Retinal pigment epithelial cell (primary cell): ENCODE results near the gene BCL11B.

Experiments used
- DNase-seq: peaks from one replicate; pipeline ENCODE4 v3.0.0-alpha.2; 2010; ENCODE audit warnings: low read depth
- H3K4me3 ChIP-seq: 2 replicates; pipeline ENCODE4 v1.5.1; 2011; ENCODE audit warnings: mild to moderate bottlenecking, low read length, control low read depth, moderate library complexity
- CTCF ChIP-seq: conservative IDR thresholded peaks from 2 replicates; pipeline ENCODE4 v1.5.1; 2011; ENCODE audit warnings: low read depth, low read length, control low read depth, inconsistent platforms

The BCL11B gene

DNA sequence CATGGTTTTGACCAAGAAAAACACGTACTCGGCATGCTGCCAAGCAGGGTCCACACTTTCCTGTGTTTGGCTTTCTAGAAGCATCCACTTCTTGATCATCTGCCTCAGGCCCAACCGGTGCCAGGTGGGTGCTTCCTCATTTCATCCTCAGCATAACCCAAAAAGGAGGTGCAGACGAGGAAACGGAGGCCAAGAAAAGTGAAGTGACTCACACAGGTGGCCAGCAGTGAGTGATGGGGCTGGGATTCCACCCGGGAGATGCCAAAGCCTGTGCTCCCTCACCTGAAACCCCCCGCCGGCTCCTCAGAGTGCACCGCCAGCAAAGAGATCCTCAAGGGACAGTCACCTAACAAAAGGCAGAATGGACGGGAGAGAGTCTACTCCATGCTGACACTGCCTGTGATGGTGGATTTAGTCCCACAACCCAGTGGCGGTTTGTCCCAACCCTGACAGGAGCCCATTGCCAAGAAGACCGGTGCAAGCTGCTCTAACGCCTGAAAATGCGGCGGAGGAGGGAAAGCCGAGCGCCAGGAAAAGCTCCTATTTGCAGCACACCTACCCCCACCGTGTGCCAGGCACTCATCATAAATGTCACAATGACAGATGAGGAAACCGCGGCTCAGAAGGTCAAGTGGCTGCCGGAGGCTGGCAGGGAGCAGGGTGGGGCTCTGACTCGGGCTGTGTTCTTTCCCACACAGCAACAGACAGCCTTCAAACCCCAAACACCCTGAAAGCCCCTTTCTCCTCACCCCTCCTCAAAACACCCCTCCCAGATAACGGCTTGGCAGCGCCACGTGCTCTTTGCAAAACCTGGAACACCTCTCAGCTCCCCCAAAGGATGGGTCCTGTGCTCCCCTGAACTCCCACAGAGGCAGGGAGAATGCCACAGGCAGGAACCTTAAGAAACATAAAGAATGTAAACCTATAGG is 18.8 kb downstream of the BCL11B start:
- no peak for TF ChIP-seq CTCF
- no peak for DNase-seq
- no peak overlapping the region for H3K4me3 ChIP-seq

- H3K4me3 ChIP-seq: no peak overlapping the region
Observed at GRCh38 chr14:99252443-99252939, 19.5 kb downstream of the BCL11B start.

GRCh38 chr14:99251721-99252120 is 20.3 kb downstream of the BCL11B start:
- TF ChIP-seq CTCF: no peak
- no peak overlapping the region for H3K4me3 ChIP-seq
- DNase-seq: no peak

More at GRCh38 chr14:99252443-99252939, 19.5 kb downstream of the BCL11B start:
- DNase-seq: no peak
- no peak for TF ChIP-seq CTCF

DNA sequence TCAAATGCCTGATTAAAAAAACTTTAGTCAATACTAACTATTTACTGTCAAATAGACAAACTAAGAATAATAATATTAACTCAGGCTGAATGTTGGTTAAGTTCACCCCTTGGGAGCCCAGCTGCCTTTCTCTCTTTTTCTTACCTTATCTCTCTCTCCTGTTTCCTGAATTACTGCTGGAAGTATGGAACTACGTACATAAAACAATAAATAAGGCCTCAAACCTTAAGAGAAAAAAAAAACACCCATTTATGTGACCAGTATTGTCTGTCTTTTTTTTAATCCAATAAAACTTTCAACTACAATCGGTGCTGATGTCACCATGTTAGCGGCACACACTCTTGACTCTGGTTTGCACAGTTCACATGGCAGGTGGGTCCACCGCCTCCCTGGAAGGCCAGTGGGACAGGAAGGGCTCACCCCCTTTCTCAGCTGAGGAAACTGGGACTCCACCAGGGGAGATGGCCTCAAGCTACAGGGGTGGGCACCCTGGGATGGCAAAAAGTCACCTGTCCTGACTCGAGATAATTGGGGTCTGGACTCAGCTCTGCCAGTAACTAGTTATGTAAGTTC is 21.3 kb downstream of the BCL11B start:
- no peak for DNase-seq
- no peak for TF ChIP-seq CTCF
- H3K4me3 ChIP-seq: no peak overlapping the region

DNA sequence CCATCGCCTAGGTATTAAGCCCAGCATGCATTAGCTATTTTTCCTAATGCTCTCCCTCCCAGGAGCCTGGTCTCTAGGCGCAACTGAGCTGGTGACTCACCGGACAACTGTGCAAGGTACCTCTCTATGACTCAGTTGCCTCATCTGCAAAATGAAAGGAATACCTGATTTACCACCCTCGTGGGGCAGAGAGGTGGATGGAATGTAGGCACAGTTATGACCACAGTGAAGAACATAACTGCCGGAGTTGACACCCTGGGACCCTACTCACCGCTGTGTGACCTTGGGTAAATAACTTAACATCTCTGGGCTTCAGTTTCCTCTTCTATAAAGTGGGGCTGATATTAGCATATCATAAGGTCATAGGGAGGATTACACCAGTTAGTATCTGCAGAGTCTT is 22.6 kb downstream of the BCL11B start:
- no peak overlapping the region for H3K4me3 ChIP-seq
- no peak for TF ChIP-seq CTCF
- DNase-seq: no peak

GRCh38 chr14:99248761-99249171 is 23.2 kb downstream of the BCL11B start:
- DNase-seq: no peak
- H3K4me3 ChIP-seq: no peak overlapping the region
- TF ChIP-seq CTCF: no peak
